GM23338 (cell line): ENCODE data around the gene CTNNA2. TPM values are rescaled to one million over a fixed set of nuclear protein-coding genes. Genes with fewer than 3 reads are reported as not detected.

Experiments used
- ATAC-seq: fragments of 200-7000 bp; cut with Tn5 transposase; 3 replicates; pipeline ENCODE4 v1.9.1; 2020
- DNase-seq: peaks from one replicate; pipeline ENCODE4 v3.0.0-alpha.2; 2015; ENCODE audit warnings: low spot score
- H2AFZ ChIP-seq: fragments of 200-600 bp; sonication (generic); 2 replicates; pipeline ENCODE4 v1.8.0; 2016; ENCODE audit warnings: antibody characterized with exemption, mild to moderate bottlenecking, moderate library complexity
- H3F3A ChIP-seq: fragments of 200-600 bp; sonication (generic); replicated peaks from 2 replicates; pipeline ENCODE4 v1.8.0; 2017; ENCODE audit warnings: antibody characterized with exemption, mixed run types, low read depth
- H3K27ac ChIP-seq: fragments of 200-600 bp; sonication (generic); 2 replicates; pipeline ENCODE4 v1.6.1; 2016; ENCODE audit warnings: low read depth
- H3K27me3 ChIP-seq: fragments of 200-600 bp; sonication (generic); 2 replicates; pipeline ENCODE4 v1.8.0; 2016; ENCODE audit warnings: mild to moderate bottlenecking, mixed run types, moderate library complexity; ENCODE audit not compliant: insufficient read depth
- H3K36me3 ChIP-seq: fragments of 200-600 bp; sonication (generic); 2 replicates; pipeline ENCODE4 v1.8.0; 2016; ENCODE audit warnings: mild to moderate bottlenecking; ENCODE audit not compliant: insufficient read depth
- H3K4me1 ChIP-seq: fragments of 200-600 bp; sonication (generic); 2 replicates; pipeline ENCODE4 v1.8.0; 2016; ENCODE audit warnings: mild to moderate bottlenecking, moderate library complexity; ENCODE audit not compliant: insufficient read depth
- H3K4me2 ChIP-seq: fragments of 200-600 bp; sonication (generic); 2 replicates; pipeline ENCODE4 v1.7.1; 2017; ENCODE audit warnings: mixed run types
- H3K4me3 ChIP-seq: fragments of 200-600 bp; sonication (generic); 2 replicates; pipeline ENCODE4 v1.6.1; 2016; ENCODE audit warnings: mixed run types
- H3K79me2 ChIP-seq: fragments of 200-600 bp; sonication (generic); replicated peaks from 2 replicates; pipeline ENCODE4 v1.8.0; 2017; ENCODE audit warnings: mild to moderate bottlenecking; ENCODE audit not compliant: insufficient read depth
- H3K9me2 ChIP-seq: fragments of 200-600 bp; sonication (generic); 2 replicates; pipeline ENCODE4 v1.8.0; 2017; ENCODE audit not compliant: insufficient read depth
- H4K20me1 ChIP-seq: fragments of 200-600 bp; sonication (generic); replicated peaks from 2 replicates; pipeline ENCODE4 v1.8.0; 2017; ENCODE audit warnings: mild to moderate bottlenecking; ENCODE audit not compliant: insufficient read depth
- H3K27ac Mint-ChIP-seq: 2 replicates; pipeline ENCODE4 v1.8.0; 2020; ENCODE audit warnings: inconsistent platforms, mild to moderate bottlenecking, moderate library complexity, mixed read lengths
- H3K27me3 Mint-ChIP-seq: 3 replicates; pipeline ENCODE4 v1.8.0; 2022; ENCODE audit warnings: low read depth, mild to moderate bottlenecking, moderate library complexity, mixed read lengths, inconsistent platforms; ENCODE audit not compliant: insufficient read depth, poor library complexity
- H3K36me3 Mint-ChIP-seq: 3 replicates; pipeline ENCODE4 v1.8.0; 2021; ENCODE audit warnings: low read depth, mild to moderate bottlenecking, inconsistent platforms, moderate library complexity, mixed read lengths
- H3K4me1 Mint-ChIP-seq: 3 replicates; pipeline ENCODE4 v1.8.0; 2020; ENCODE audit warnings: mild to moderate bottlenecking, inconsistent platforms, mixed read lengths
- H3K4me3 Mint-ChIP-seq: 3 replicates; pipeline ENCODE4 v1.8.0; 2021; ENCODE audit warnings: moderate library complexity, mild to moderate bottlenecking, inconsistent platforms, mixed read lengths
- H3K9me3 Mint-ChIP-seq: 3 replicates; pipeline ENCODE4 v1.8.0; 2020; ENCODE audit warnings: moderate library complexity, mild to moderate bottlenecking, inconsistent platforms, mixed read lengths
- JUNB ChIP-seq: IDR thresholded peaks from one replicate; pipeline ENCODE4 v1.6.1; 2016; ENCODE audit warnings: antibody characterized with exemption; ENCODE audit not compliant: unreplicated experiment
- NANOG ChIP-seq: IDR thresholded peaks from 2 replicates; pipeline ENCODE4 v1.6.1; 2016; ENCODE audit warnings: antibody characterized with exemption, borderline replicate concordance
- ZNF331 ChIP-seq: fragments of 250-450 bp; sonication (Bioruptor Pico); IDR thresholded peaks from 2 replicates; pipeline ENCODE4 v1.5.0; 2020; ENCODE audit warnings: low read depth, mild to moderate bottlenecking, moderate library complexity
- ZNF462 ChIP-seq: fragments of 250-450 bp; sonication (Bioruptor Pico); IDR thresholded peaks from 2 replicates; pipeline ENCODE4 v1.5.0; 2020; ENCODE audit warnings: mild to moderate bottlenecking, moderate library complexity
- polyA plus RNA-seq: library from polyadenylated mRNA; unstranded; fragments of >200 nt; fragmentation: Nextera tagmentation; extraction: Ambion mirVana; gene quantifications from 2 replicates; pipeline ENCODE4 v1.2.1, GENCODE V29; 2016
- total RNA-seq: library from RNA; depleted of rRNA; stranded (reverse); fragments of >200 nt; shearing (Covaris generic); gene quantifications from 2 replicates; pipeline ENCODE4 v1.2.3, GENCODE V29; 2014

CTNNA2 gene
- total and polyA plus RNA-seq, 2 experiments from 2014 or later: 6.4 to 15.6 TPM

- H2AFZ ChIP-seq: no peak overlapping the region
Observed at GRCh38 chr2:80257450-80257849, 744.6 kb downstream of the CTNNA2 start.

More at GRCh38 chr2:80257450-80257849, 744.6 kb downstream of the CTNNA2 start:
- TF ChIP-seq ZNF462 (CRISPR knock-in tag) (no peak), NANOG (no peak), ZNF331 (no peak), JUNB (no peak)
- no peaks in the 10 kb centered on the region for H3K36me3 ChIP-seq
- no peak overlapping the region for H3K4me2 ChIP-seq
- no peaks in the 10 kb centered on the region for H4K20me1 ChIP-seq
- H3K27me3 ChIP-seq: no peaks in the 10 kb centered on the region
- H3K27ac ChIP-seq: no peak overlapping the region
- peaks cover 10% of the 10 kb centered on the region for H3K4me1 Mint-ChIP-seq
- no peaks in the 10 kb centered on the region for H3K4me1 ChIP-seq
- no peaks in the 10 kb centered on the region; the same call in 2 of the 3 replicates for H3K9me3 Mint-ChIP-seq
- H3K36me3 Mint-ChIP-seq: no peaks in the 10 kb centered on the region
- peaks cover 2% of the 10 kb centered on the region for H3K27me3 Mint-ChIP-seq
- H3K4me3 ChIP-seq: no peak overlapping the region
- H3K27ac Mint-ChIP-seq: no peak overlapping the region
- H3K4me3 Mint-ChIP-seq: no peak overlapping the region
- no peaks in the 10 kb centered on the region; the same call in 1 of the 2 replicates for H3K9me2 ChIP-seq
- DNase-seq: no peak
- H3K79me2 ChIP-seq: no peaks in the 10 kb centered on the region
- H3F3A ChIP-seq: no peaks in the 10 kb centered on the region
- ATAC-seq: no peak
